HCT116 (cell line): ENCODE results near the gene SLC22A4.

ENCODE experiments used
- EZH2phosphoT487 ChIP-seq: fragments of 200-600 bp; IDR thresholded peaks from 2 replicates; pipeline ENCODE4 v1.6.1; 2018; ENCODE audit warnings: antibody characterized with exemption, borderline replicate concordance
- POLR2A ChIP-seq: IDR thresholded peaks from 2 replicates; pipeline ENCODE4 v1.7.0; 2011; ENCODE audit warnings: borderline replicate concordance; ENCODE audit not compliant: insufficient read depth, insufficient read length; ENCODE audit errors: extremely low read depth
- TCF7L2 ChIP-seq: IDR thresholded peaks from 2 replicates; pipeline ENCODE4 v1.7.0; 2011; ENCODE audit warnings: borderline replicate concordance, inconsistent platforms; ENCODE audit not compliant: insufficient read depth, insufficient read length; ENCODE audit errors: extremely low read depth
- TF ChIP-seq, protein P1 (sequence below), 3 experiments: fragments of 200-600 bp in 1 of 3; sonication (generic) in 1 of 3; IDR thresholded peaks in 2 of 3; conservative IDR thresholded peaks in 1 of 3; 2 replicates each; pipeline ENCODE4 v1.5.1; 2012 to 2017; ENCODE audit warnings: low read depth in 2 of 3, low read length in 2 of 3, antibody characterized with exemption in 1 of 3, borderline replicate concordance in 1 of 3, control low read depth in 1 of 3, mild to moderate bottlenecking in 1 of 3, mixed read lengths in 1 of 3, mixed run types in 1 of 3, moderate library complexity in 1 of 3; ENCODE audit not compliant: insufficient read depth in 1 of 3
- TF ChIP-seq, protein P2 (sequence below): IDR thresholded peaks from 2 replicates; pipeline ENCODE4 v1.6.1; 2012
- TF ChIP-seq, protein P3 (sequence below): IDR thresholded peaks from 2 replicates; pipeline ENCODE4 v1.6.1; 2011; ENCODE audit warnings: mild to moderate bottlenecking, low read length, moderate library complexity; ENCODE audit not compliant: insufficient replicate concordance; ENCODE audit errors: extremely low read depth

DNA sequence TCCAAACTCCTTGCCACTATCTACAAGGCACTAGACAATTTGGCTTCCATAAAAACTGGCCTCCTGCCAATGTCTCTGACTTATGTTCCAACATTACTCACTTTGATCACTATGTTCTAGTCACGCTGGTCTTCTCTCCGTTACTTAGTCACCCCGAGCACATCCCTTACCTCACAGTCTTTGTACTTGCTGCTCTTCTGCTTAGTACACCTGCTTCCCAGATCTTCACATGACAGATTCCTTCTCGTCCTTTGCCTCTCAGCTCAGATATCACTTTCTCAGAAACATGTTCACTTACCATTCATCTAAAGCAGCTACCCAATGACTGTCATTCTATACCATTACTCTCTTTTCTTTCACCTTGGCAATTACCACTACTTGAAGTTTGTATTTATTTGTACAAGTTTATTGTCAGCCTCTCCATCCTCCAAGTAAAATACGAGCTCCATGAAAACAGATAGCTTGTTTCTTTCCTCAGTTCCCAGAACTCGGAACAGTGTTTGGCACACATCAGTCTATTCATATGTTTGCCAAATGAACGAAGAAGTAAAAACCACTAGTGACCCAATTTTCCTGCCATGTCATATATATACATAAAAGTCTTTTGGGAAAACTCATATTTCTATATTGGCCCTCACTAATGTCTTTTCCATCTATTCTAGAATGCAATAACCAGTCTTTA lies 69.4 kb downstream of the SLC22A4 start:
- TF ChIP-seq POLR2A (no peak), TCF7L2 (peak; percentile 54), EZH2phosphoT487 (no peak)
- TF ChIP-seq, protein P1, sequence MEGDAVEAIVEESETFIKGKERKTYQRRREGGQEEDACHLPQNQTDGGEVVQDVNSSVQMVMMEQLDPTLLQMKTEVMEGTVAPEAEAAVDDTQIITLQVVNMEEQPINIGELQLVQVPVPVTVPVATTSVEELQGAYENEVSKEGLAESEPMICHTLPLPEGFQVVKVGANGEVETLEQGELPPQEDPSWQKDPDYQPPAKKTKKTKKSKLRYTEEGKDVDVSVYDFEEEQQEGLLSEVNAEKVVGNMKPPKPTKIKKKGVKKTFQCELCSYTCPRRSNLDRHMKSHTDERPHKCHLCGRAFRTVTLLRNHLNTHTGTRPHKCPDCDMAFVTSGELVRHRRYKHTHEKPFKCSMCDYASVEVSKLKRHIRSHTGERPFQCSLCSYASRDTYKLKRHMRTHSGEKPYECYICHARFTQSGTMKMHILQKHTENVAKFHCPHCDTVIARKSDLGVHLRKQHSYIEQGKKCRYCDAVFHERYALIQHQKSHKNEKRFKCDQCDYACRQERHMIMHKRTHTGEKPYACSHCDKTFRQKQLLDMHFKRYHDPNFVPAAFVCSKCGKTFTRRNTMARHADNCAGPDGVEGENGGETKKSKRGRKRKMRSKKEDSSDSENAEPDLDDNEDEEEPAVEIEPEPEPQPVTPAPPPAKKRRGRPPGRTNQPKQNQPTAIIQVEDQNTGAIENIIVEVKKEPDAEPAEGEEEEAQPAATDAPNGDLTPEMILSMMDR (IDR thresholded peaks at IDR 0.05 in 2 of 3, conservative IDR thresholded peaks at IDR 0.05 in 1 of 3; ENCODE audit: borderline replicate concordance in 1 of 3, insufficient read depth in 1 of 3, low read depth in 2 of 3, low read length in 2 of 3), result no peak
- TF ChIP-seq, protein P2, sequence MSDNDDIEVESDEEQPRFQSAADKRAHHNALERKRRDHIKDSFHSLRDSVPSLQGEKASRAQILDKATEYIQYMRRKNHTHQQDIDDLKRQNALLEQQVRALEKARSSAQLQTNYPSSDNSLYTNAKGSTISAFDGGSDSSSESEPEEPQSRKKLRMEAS, result no peak
- TF ChIP-seq, protein P3, sequence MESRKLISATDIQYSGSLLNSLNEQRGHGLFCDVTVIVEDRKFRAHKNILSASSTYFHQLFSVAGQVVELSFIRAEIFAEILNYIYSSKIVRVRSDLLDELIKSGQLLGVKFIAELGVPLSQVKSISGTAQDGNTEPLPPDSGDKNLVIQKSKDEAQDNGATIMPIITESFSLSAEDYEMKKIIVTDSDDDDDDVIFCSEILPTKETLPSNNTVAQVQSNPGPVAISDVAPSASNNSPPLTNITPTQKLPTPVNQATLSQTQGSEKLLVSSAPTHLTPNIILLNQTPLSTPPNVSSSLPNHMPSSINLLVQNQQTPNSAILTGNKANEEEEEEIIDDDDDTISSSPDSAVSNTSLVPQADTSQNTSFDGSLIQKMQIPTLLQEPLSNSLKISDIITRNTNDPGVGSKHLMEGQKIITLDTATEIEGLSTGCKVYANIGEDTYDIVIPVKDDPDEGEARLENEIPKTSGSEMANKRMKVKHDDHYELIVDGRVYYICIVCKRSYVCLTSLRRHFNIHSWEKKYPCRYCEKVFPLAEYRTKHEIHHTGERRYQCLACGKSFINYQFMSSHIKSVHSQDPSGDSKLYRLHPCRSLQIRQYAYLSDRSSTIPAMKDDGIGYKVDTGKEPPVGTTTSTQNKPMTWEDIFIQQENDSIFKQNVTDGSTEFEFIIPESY, result no peak
